Stimulated activated CD4-positive, alpha-beta T cell treated with anti-CD3 and anti-CD28 coated beads, Interleukin-1b, Interleukin-23, amount 100 ng/mL, for 48 hours (primary cell): Measurements from ENCODE around the gene APOH.

Experiments used
- DNase-seq: peaks from one replicate; pipeline ENCODE4 v3.0.0-alpha.2; 2020

Gene APOH

GRCh38 chr17:66190738-66191592, 38.2 kb downstream of the APOH start:
- no peak for DNase-seq

GRCh38 chr17:66187718-66188117, 41.5 kb downstream of the APOH start:
- DNase-seq: no peak

GRCh38 chr17:66185862-66186261, 43.4 kb downstream of the APOH start:
- no peak for DNase-seq

GRCh38 chr17:66184392-66184791, 44.8 kb downstream of the APOH start:
- no peak for DNase-seq

GRCh38 chr17:66183529-66183928, 45.7 kb downstream of the APOH start:
- no peak for DNase-seq

- no peak for DNase-seq
Measured at GRCh38 chr17:66178642-66179041, 50.6 kb downstream of the APOH start.

- DNase-seq: no peak
Measured at GRCh38 chr17:66177048-66177447, 52.2 kb downstream of the APOH start.

GRCh38 chr17:66175892-66176291, 53.3 kb downstream of the APOH start:
- DNase-seq: no peak

- no peak for DNase-seq
Measured at GRCh38 chr17:66172691-66173223, 56.5 kb downstream of the APOH start.

- no peak for DNase-seq
Measured at GRCh38 chr17:66172144-66172543, 57.1 kb downstream of the APOH start.

GRCh38 chr17:66171692-66172091, 57.5 kb downstream of the APOH start:
- no peak for DNase-seq

GRCh38 chr17:66171172-66171571, 58.0 kb downstream of the APOH start:
- no peak for DNase-seq

- DNase-seq: no peak
Measured at GRCh38 chr17:66169839-66170238, 59.4 kb downstream of the APOH start.

GRCh38 chr17:66167189-66167815, 61.9 kb downstream of the APOH start:
- no peak for DNase-seq

- no peak for DNase-seq
Measured at GRCh38 chr17:66165537-66166123, 63.6 kb downstream of the APOH start.
